ENCODE results near the gene NELL1.

- TF ChIP-seq REST (IDR thresholded peaks at IDR 0.05; ENCODE audit: unreplicated experiment), result no peak
- TF ChIP-seq CTCF (conservative IDR thresholded peaks at IDR 0.05; ENCODE audit: low read depth in 2 of 2), result no peak
- no peak for TF ChIP-seq JUNB (IDR thresholded peaks at IDR 0.05; ENCODE audit: unreplicated experiment)
- no peak for TF ChIP-seq EZH2 (IDR thresholded peaks at IDR 0.05; ENCODE audit: low read depth, unreplicated experiment)
- no peak for TF ChIP-seq CREB1 (CRISPR knock-in tag; IDR thresholded peaks at IDR 0.05; ENCODE audit: low read depth)
- TF ChIP-seq POLR2AphosphoS5 (IDR thresholded peaks at IDR 0.05; ENCODE audit: low read depth), result no peak
- TF ChIP-seq STAT1 (IDR thresholded peaks at IDR 0.05; ENCODE audit: unreplicated experiment), result no peak
- TF ChIP-seq ETS1 (IDR thresholded peaks at IDR 0.05), result no peak
- TF ChIP-seq EZH2phosphoT487 (IDR thresholded peaks at IDR 0.05; ENCODE audit: unreplicated experiment), result no peak
- no peak for TF ChIP-seq ZNF331 (CRISPR knock-in tag; IDR thresholded peaks at IDR 0.05; ENCODE audit: low read depth)
- no peak for TF ChIP-seq NANOG (IDR thresholded peaks at IDR 0.05; ENCODE audit: borderline replicate concordance)
Measured at GRCh38 chr11:21476588-21476987, 807.2 kb downstream of the NELL1 start.

Measured in GM23338 (cell line).